Activated T-cell treated with anti-CD3 and anti-CD28 coated beads for 4 hours (primary cell): ENCODE measurements around the gene HS3ST4.
"Not testable (repeated sequence)": the region's sequence is repeated elsewhere in the genome, so short reads cannot be mapped to it uniquely, and the experiment has no call there.

ENCODE experiments used
- DNase-seq: peaks from one replicate; pipeline ENCODE4 v3.0.0-alpha.2; 2020

Gene HS3ST4

GRCh38 chr16:26015776-26016175 is 324.0 kb downstream of the HS3ST4 start:
- DNase-seq = no peak

- DNase-seq = no peak
Measured at GRCh38 chr16:26016989-26017388, 325.2 kb downstream of the HS3ST4 start.

DNA sequence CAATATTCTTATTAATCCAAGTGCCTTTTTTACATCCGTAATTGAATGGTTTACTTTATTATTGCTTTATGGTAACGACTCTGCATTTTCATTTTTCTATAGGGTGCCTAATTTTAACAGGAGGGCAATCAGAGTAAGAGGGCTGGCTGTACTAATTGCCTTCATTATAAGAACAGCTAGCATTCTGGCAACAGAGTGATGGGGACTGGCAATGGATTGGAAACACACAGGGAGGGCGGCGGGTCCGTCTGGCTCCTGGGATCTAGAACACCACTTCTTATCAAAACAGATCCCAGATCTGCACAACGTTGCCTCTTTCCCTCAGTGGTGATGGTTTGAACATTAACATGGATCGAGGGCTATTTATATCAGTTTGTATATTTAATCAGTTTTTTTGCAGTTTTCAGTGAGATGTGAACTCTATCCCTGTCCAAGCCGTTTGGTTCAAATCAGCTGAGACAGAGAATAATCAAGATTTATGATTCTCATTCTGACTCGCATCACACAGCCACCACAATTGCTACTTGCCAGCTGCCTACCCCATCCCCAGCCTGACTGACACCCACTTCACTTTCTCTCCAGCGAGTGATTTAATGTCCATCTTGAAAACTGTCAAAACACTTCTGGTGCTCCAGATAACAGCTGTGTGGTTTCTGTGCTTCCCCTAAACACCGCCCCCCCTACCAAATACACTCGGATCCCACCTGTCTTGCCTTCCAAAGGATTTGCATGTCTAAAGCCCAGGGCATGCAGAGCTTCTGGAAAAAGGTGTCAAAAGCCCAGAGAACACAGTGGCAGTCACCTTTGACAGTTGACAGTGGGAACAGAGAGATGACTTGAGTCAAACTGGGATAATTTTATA is 327.9 kb downstream of the HS3ST4 start:
- no peak for DNase-seq

DNA sequence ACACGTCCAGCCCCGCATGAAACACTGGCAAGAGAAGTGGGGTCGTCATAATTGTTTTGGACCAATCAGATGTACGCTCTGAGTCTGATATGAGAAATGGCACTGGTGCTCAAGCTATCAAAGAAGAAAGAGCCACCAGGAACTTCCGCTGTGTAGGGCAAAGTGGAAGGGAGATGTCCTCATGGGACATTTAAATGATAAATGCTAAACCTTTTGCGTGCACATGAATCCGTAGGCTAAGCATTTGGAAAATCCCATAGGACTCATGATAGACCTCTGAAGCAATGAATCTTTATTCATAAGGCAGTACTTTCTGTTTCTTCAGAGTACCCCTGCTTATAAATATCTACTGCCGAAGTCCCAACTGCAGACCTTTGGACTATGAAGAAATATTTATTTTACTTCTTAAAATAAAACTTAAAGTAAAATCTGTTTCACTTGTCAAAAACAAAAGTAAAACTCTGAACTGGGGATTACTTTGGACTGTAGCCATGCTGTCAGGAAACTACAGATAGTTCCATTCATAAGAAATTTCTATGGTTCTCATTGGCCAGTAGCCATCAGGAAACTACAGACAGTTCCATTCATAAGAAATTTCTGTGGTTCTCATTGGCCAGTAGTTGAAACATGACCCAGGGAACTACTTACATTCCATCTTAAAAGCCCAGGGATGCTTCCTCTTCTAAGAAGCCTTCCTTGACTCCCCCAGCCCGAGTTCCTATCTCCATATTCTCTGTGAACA is 335.1 kb downstream of the HS3ST4 start:
- no peak for DNase-seq

DNA sequence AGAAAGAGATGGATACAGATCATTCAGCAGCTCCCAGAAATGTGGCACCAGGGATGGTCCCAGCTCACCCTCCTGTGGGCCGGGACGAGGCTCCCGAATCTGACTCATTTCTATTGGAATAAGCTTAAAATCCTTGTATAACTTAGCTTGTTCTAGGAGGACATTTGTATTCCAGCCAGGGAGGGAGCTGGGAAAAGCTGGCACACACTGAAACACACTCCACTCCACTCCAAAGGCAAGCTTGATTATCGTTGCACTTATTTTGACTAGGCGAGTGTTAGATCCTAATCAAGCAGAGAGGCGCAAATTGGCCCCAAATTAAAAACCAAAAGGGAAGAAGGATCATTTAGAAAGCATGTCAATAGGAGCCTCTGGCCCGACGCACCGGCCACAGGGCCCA is 339.5 kb downstream of the HS3ST4 start:
- DNase-seq = no peak

GRCh38 chr16:26032661-26033060 is 340.9 kb downstream of the HS3ST4 start:
- DNase-seq = not testable (repeated sequence)

GRCh38 chr16:26041952-26042668 is 350.4 kb downstream of the HS3ST4 start:
- no peak for DNase-seq

DNA sequence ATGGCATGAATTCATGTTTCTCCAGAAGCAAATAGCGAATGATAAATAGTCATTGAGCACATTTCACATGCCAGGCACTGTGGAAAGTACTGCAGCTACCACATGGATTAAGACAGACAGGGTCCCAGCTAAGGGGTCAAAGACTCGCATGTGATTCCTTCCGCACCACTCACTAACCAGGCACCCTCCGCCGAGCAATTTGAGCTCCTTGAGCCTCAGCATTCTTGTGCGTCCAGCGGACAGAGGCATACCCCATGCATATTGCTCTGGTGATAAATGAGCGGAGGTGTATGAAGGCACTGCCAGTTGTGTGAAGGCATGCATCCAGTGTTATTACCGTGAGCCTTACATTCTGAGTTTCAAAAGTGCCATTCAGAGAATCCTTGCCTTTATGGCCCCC is 358.7 kb downstream of the HS3ST4 start:
- DNase-seq = no peak

GRCh38 chr16:26051063-26051462 is 359.3 kb downstream of the HS3ST4 start:
- no peak for DNase-seq

- no peak for DNase-seq
Measured at GRCh38 chr16:26053889-26054288, 362.1 kb downstream of the HS3ST4 start.

DNA sequence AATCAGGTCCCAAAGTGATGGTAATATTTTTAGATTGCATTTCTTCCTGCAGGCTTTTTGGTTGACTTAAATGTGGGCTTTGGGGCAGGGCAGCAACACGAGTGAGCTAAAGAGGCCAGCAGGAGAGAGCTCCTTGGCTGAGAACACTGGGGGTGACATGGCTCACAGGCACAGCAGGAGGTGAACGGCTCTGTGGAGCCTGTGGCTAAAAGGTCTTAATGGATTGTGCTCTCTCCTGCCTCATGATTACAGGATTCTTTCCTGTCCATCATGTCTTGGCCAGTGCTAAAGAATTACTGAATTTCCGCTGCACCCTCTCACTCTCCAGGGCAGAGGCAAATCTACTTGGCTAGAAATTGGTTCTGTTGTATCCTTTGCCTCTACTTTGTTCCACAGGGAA is 366.6 kb downstream of the HS3ST4 start:
- no peak for DNase-seq

- no peak for DNase-seq
Measured at GRCh38 chr16:26070302-26071100, 378.7 kb downstream of the HS3ST4 start.

- DNase-seq = no peak
Measured at GRCh38 chr16:26071101-26071866, 379.5 kb downstream of the HS3ST4 start.

DNA sequence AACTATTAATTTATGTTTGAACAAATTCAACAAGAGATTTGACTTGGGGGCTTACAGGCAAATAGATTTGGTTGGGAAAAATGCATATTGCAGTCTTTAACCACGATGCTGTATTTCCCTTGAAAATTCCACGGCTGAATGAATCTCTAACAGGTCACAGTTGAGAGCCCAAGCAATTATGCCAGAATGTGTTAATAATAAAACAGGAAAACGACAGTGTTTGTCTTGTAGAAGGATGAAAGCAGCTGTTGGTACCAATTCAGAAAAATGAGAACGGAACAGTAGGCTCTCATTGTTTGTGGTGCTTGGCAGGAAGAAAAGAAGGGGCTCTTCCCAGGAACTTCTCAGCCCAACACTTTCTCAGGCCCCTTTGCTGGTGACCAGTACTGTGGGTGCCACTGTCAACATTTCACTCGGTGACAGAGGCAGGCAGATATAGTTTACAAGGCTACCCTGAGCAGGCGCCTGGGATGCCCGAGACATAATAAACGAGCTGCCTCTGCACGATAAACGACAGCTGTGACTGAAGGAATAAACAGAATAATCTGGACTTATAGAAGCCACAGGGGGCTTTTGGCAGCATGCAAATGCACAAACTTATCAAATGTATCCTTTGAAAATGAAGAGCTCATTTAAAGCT is 387.1 kb downstream of the HS3ST4 start:
- DNase-seq = no peak

DNA sequence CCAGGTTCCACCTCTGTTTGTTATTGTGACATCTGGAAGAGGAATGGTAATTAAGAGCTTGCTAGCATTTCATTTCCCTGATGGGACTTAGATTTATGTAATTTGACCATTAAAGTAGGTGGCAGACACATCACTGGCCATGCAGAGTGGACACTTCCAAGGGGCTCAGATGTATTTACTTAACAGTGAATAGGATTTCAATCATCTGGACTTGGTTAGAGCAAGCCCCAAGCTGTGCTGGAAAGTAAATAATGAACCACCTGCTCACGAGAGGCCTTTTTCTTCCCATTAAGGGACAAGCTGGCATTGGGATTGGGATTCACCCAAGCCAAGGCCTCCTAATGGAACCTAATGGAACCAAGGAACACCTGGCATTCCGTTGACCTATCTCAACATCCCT is 395.3 kb downstream of the HS3ST4 start:
- no peak for DNase-seq

DNA sequence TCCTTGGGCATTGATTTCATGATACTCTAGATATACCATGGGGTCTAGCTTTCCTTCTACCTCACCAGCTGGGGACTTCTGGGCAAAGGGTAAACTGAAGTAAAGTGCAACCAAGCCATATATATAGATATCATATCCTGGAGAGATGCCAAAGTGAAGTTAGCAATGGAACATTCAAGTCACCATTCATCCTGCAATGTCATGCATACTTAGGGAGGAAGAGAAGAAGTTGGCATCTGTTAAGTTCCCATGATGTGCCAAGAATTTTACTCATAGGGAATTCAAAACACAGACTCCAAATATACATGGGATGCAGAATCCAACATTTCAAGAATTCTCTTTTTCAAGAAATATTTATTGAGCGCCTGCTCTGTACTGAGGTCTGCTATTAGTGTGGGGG is 399.8 kb downstream of the HS3ST4 start:
- DNase-seq = no peak

DNA sequence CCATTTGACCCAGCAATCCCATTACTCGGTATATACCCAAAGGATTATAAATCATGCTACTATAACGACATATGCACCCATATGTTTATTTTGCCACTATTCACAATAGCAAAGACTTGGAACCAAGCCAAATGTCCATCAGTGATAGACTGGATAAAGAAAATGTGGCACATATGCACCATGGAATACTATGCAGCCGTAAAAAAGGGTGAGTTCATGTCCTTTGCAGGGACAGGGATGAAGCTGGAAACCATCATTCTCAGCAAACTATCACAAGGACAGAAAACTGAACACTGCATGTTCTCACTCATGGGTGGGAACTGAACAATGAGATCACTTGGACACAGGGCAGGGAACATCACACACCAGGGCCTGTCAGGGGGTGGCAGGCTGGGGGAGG is 406.4 kb downstream of the HS3ST4 start:
- DNase-seq = not testable (repeated sequence)

GRCh38 chr16:26102369-26102768 is 410.6 kb downstream of the HS3ST4 start:
- no peak for DNase-seq

GRCh38 chr16:26108836-26109505 is 417.2 kb downstream of the HS3ST4 start:
- DNase-seq = no peak

- no peak for DNase-seq
Measured at GRCh38 chr16:26111900-26112299, 420.1 kb downstream of the HS3ST4 start.

DNA sequence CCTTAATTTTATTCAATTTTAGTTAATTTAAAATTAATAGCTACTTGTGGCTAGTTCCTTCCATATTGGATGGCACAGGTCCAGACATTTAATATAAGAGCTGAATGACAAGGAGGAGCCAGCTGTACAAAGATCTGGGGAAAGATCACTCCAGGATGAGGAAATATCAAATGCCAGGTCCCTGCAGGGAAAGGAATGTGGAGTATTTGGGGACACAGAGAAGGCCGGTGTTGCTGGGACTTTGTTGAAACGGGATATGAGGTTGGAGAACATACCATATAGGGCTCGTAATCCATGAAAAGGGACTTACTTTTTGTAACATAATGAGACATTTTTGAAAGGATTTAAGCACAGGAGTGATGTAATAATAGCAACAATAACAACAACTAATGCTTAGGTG is 426.8 kb downstream of the HS3ST4 start:
- no peak for DNase-seq
